Adipocyte (in vitro differentiated cells): ENCODE results near the gene POU2AF3.

ENCODE experiments used
- DNase-seq: peaks from one replicate; pipeline ENCODE4 v3.0.0-alpha.2; 2015; ENCODE audit warnings: low read depth
- H3K27me3 ChIP-seq: replicated peaks from 2 replicates; pipeline ENCODE4 v1.7.0; 2013; ENCODE audit warnings: mild to moderate bottlenecking, low read length, moderate library complexity; ENCODE audit not compliant: control insufficient read depth, insufficient read depth
- H3K36me3 ChIP-seq: 2 replicates; pipeline ENCODE4 v1.7.0; 2013; ENCODE audit warnings: low read length, mild to moderate bottlenecking, moderate library complexity; ENCODE audit not compliant: control insufficient read depth, insufficient read depth, severe bottlenecking
- H3K4me1 ChIP-seq: 2 replicates; pipeline ENCODE4 v1.7.0; 2013; ENCODE audit warnings: mild to moderate bottlenecking, low read length, moderate library complexity; ENCODE audit not compliant: control insufficient read depth, insufficient read depth
- H3K4me3 ChIP-seq: 2 replicates; pipeline ENCODE4 v1.7.0; 2013; ENCODE audit warnings: mild to moderate bottlenecking, low read length, moderate library complexity
- H3K9ac ChIP-seq: 2 replicates; pipeline ENCODE4 v1.7.0; 2013; ENCODE audit warnings: mild to moderate bottlenecking, low read length, moderate library complexity
- H3K9me3 ChIP-seq: 2 replicates; pipeline ENCODE4 v1.7.0; 2013; ENCODE audit warnings: mild to moderate bottlenecking, low read length, moderate library complexity; ENCODE audit not compliant: control insufficient read depth

POU2AF3 gene

GRCh38 chr11:111330234-111330893 lies 32.0 kb downstream of the POU2AF3 start:
- DNase-seq: no peak
- Histone ChIP-seq H3K4me1 (peaks cover 45% of the 10 kb centered on the region), H3K36me3 (no peaks in the 10 kb centered on the region), H3K4me3 (no peak overlapping the region), H3K27me3 (peaks cover under 1% of the 10 kb centered on the region), H3K9me3 (no peaks in the 10 kb centered on the region), H3K9ac (no peak overlapping the region)

GRCh38 chr11:111331711-111332479 lies 33.5 kb downstream of the POU2AF3 start:
- Histone ChIP-seq H3K27me3 (peaks cover 5% of the 10 kb centered on the region), H3K4me3 (no peak overlapping the region), H3K9ac (no peak overlapping the region), H3K4me1 (peaks cover 60% of the 10 kb centered on the region), H3K9me3 (no peaks in the 10 kb centered on the region), H3K36me3 (no peaks in the 10 kb centered on the region)
- DNase-seq: peak; percentile 67

- peaks cover 5% of the 10 kb centered on the region for H3K27me3 ChIP-seq
- H3K4me1 ChIP-seq: peaks cover 46% of the 10 kb centered on the region
- no peak overlapping the region for H3K4me3 ChIP-seq
- no peak for DNase-seq
- H3K9ac ChIP-seq: no peak overlapping the region
- no peaks in the 10 kb centered on the region for H3K36me3 ChIP-seq
- H3K9me3 ChIP-seq: peaks cover 3% of the 10 kb centered on the region
Observed at GRCh38 chr11:111334532-111335502, 36.5 kb downstream of the POU2AF3 start.

GRCh38 chr11:111335549-111335948 lies 37.2 kb downstream of the POU2AF3 start:
- peaks cover 5% of the 10 kb centered on the region for H3K27me3 ChIP-seq
- no peak overlapping the region for H3K4me3 ChIP-seq
- no peak overlapping the region for H3K9ac ChIP-seq
- H3K36me3 ChIP-seq: no peaks in the 10 kb centered on the region
- peaks cover 9% of the 10 kb centered on the region for H3K9me3 ChIP-seq
- peak; percentile 41 for DNase-seq
- peaks cover 39% of the 10 kb centered on the region for H3K4me1 ChIP-seq

- no peak overlapping the region for H3K9ac ChIP-seq
- peaks cover 5% of the 10 kb centered on the region for H3K27me3 ChIP-seq
- no peak for DNase-seq
- H3K4me3 ChIP-seq: no peak overlapping the region
- H3K9me3 ChIP-seq: peaks cover 9% of the 10 kb centered on the region
- no peaks in the 10 kb centered on the region for H3K36me3 ChIP-seq
- H3K4me1 ChIP-seq: peaks cover 37% of the 10 kb centered on the region
Observed at GRCh38 chr11:111336062-111336461, 37.7 kb downstream of the POU2AF3 start.

- H3K27me3 ChIP-seq: peaks cover 5% of the 10 kb centered on the region
- H3K4me3 ChIP-seq: no peak overlapping the region
- no peak overlapping the region for H3K9ac ChIP-seq
- peaks cover 32% of the 10 kb centered on the region for H3K4me1 ChIP-seq
- H3K9me3 ChIP-seq: peaks cover 9% of the 10 kb centered on the region
- peak; percentile 95 for DNase-seq
- no peaks in the 10 kb centered on the region for H3K36me3 ChIP-seq
Observed at GRCh38 chr11:111336582-111337256, 38.4 kb downstream of the POU2AF3 start.

GRCh38 chr11:111339758-111340388 lies 41.5 kb downstream of the POU2AF3 start:
- Histone ChIP-seq H3K4me3 (no peak overlapping the region), H3K36me3 (no peaks in the 10 kb centered on the region), H3K9ac (no peak overlapping the region), H3K4me1 (peaks cover 31% of the 10 kb centered on the region), H3K9me3 (peaks cover 9% of the 10 kb centered on the region), H3K27me3 (peaks cover 5% of the 10 kb centered on the region)
- no peak for DNase-seq

GRCh38 chr11:111342329-111342728 lies 44.0 kb downstream of the POU2AF3 start:
- H3K36me3 ChIP-seq: no peaks in the 10 kb centered on the region
- no peaks in the 10 kb centered on the region for H3K27me3 ChIP-seq
- no peak for DNase-seq
- peaks cover 9% of the 10 kb centered on the region for H3K9me3 ChIP-seq
- no peak overlapping the region for H3K9ac ChIP-seq
- H3K4me1 ChIP-seq: peaks cover 18% of the 10 kb centered on the region
- H3K4me3 ChIP-seq: no peak overlapping the region

GRCh38 chr11:111344032-111344431 lies 45.7 kb downstream of the POU2AF3 start:
- no peaks in the 10 kb centered on the region for H3K36me3 ChIP-seq
- no peaks in the 10 kb centered on the region for H3K27me3 ChIP-seq
- H3K9me3 ChIP-seq: peaks cover 9% of the 10 kb centered on the region
- H3K4me1 ChIP-seq: peaks cover 25% of the 10 kb centered on the region
- H3K9ac ChIP-seq: no peak overlapping the region
- no peak overlapping the region for H3K4me3 ChIP-seq
- peak; percentile 67 for DNase-seq

- Histone ChIP-seq H3K4me1 (peaks cover 25% of the 10 kb centered on the region), H3K27me3 (peaks cover 8% of the 10 kb centered on the region), H3K36me3 (no peaks in the 10 kb centered on the region), H3K9me3 (no peaks in the 10 kb centered on the region), H3K4me3 (peak overlapping the region; percentile 3), H3K9ac (no peak overlapping the region)
- peak; percentile 53 for DNase-seq
Observed at GRCh38 chr11:111347002-111347722, 48.8 kb downstream of the POU2AF3 start.
